ENCODE results near the gene MRPS24. TPM values are rescaled to one million over a fixed set of nuclear protein-coding genes. Genes with fewer than 3 reads are reported as not detected.

Gene MRPS24
- total RNA-seq, 1 experiment from 2014 or later: 116 TPM

GRCh38 chr7:43856316-43856715, 13.0 kb downstream of the MRPS24 start:
- no peak overlapping the region for H3K4ac ChIP-seq (ENCODE audit: low read depth, low read length)
- no peak overlapping the region for H3T11ph ChIP-seq (ENCODE audit: low read length)
- H3K27me3 ChIP-seq (ENCODE audit: insufficient read depth, low read length): no peaks in the 10 kb centered on the region
- Mint-ChIP-seq H3K4me3 (no peak overlapping the region), H3K9me3 (peaks cover 0 to 5% of the 10 kb centered on the region in 2 experiments; a peak in 2 of 5 replicates), H3K36me3 (ENCODE audit: insufficient read depth in 1 of 3, low read depth in 3 of 3) (peaks cover 0 to 5% (median 4%) of the 10 kb centered on the region in 3 experiments; a peak in 5 of 7 replicates), H3K27me3 (ENCODE audit: low read depth) (no peaks in the 10 kb centered on the region), H3K27ac (no peak overlapping the region), H3K4me1 (no peaks in the 10 kb centered on the region)
- no peak overlapping the region for H2BK120ac ChIP-seq (ENCODE audit: low read depth, low read length, poor library complexity, severe bottlenecking)
- H4K8ac ChIP-seq (replicated peaks; ENCODE audit: insufficient read length, low read depth, low read length): no peak overlapping the region
- no peaks in the 10 kb centered on the region for H3K4me1 ChIP-seq (ENCODE audit: insufficient read depth, low read length)
- H2BK15ac ChIP-seq (ENCODE audit: low read depth, low read length): no peak overlapping the region
- H4K91ac ChIP-seq (ENCODE audit: insufficient read length, low read depth, low read length): no peak overlapping the region
- no peak overlapping the region for H3K23ac ChIP-seq (ENCODE audit: insufficient read length, low read depth, low read length)
- H4K20me1 ChIP-seq (ENCODE audit: control insufficient read depth, insufficient read depth, insufficient read length): no peaks in the 10 kb centered on the region
- no peaks in the 10 kb centered on the region for H3K79me2 ChIP-seq (ENCODE audit: insufficient read depth, low read length)
- no CpG with 5 or more reads among the region's 4 CpGs for WGBS (ENCODE audit: extremely low coverage, insufficient read length, low lambda C conversion rate)
- TF ChIP-seq, protein P1, sequence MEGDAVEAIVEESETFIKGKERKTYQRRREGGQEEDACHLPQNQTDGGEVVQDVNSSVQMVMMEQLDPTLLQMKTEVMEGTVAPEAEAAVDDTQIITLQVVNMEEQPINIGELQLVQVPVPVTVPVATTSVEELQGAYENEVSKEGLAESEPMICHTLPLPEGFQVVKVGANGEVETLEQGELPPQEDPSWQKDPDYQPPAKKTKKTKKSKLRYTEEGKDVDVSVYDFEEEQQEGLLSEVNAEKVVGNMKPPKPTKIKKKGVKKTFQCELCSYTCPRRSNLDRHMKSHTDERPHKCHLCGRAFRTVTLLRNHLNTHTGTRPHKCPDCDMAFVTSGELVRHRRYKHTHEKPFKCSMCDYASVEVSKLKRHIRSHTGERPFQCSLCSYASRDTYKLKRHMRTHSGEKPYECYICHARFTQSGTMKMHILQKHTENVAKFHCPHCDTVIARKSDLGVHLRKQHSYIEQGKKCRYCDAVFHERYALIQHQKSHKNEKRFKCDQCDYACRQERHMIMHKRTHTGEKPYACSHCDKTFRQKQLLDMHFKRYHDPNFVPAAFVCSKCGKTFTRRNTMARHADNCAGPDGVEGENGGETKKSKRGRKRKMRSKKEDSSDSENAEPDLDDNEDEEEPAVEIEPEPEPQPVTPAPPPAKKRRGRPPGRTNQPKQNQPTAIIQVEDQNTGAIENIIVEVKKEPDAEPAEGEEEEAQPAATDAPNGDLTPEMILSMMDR (conservative IDR thresholded peaks at IDR 0.05): no peak
- H2AK5ac ChIP-seq (ENCODE audit: insufficient read length, low read length): no peak overlapping the region
- no peak overlapping the region for H2BK12ac ChIP-seq (ENCODE audit: insufficient read length, low read depth, low read length)
- no peak overlapping the region for H4K5ac ChIP-seq (ENCODE audit: insufficient read length, low read depth, low read length)
- H3K27ac ChIP-seq (ENCODE audit: insufficient read length, low read depth, low read length): no peak overlapping the region
- H3K79me1 ChIP-seq (ENCODE audit: insufficient read depth, low read depth, low read length, poor library complexity, severe bottlenecking): no peaks in the 10 kb centered on the region
- H3K14ac ChIP-seq (ENCODE audit: insufficient read depth, low read length): no peak overlapping the region
- H3K9ac ChIP-seq (ENCODE audit: extremely low read depth, insufficient read length, low read length): no peak overlapping the region
- H2BK20ac ChIP-seq (ENCODE audit: low read depth, low read length, poor library complexity, severe bottlenecking): no peak overlapping the region
- no peaks in the 10 kb centered on the region for H3K9me3 ChIP-seq (ENCODE audit: control insufficient read depth, low read depth, low read length)
- H3K18ac ChIP-seq (ENCODE audit: insufficient read length, low read depth, low read length): no peak overlapping the region
- no peak overlapping the region for H3K56ac ChIP-seq (ENCODE audit: insufficient read length, low read depth, low read length)
- DNase-seq: no peak
- no peak overlapping the region for H2AFZ ChIP-seq (ENCODE audit: low read length)
- no peaks in the 10 kb centered on the region for H3K23me2 ChIP-seq (ENCODE audit: insufficient read length, low read depth, low read length, poor library complexity, severe bottlenecking)
- no peak overlapping the region for H2BK5ac ChIP-seq (ENCODE audit: insufficient read length, low read length)
- H3K4me2 ChIP-seq (ENCODE audit: insufficient read depth, insufficient read length, low read length): no peak overlapping the region
